A549 (cell line): ENCODE results near the gene DOK7. TPM values are rescaled to one million over a fixed set of nuclear protein-coding genes. Genes with fewer than 3 reads are reported as not detected.

ENCODE experiments used
- ATAC-seq, 2 experiments: fragments of 200-7000 bp in 1 of 2; fragments of >200 bp in 1 of 2; cut with Nextera tagmentation in 1 of 2; cut with Tn5 transposase in 1 of 2; 3 replicates each; pipeline versions ENCODE4 v1.8.0 to v1.9.1; 2018 to 2020; ENCODE audit warnings: mild to moderate bottlenecking in 1 of 2, moderate library complexity in 1 of 2
- CTCF ChIA-PET: fragments of 300-600 bp; sonication (Branson Sonifier 250); formaldehyde crosslinking; extraction: SDS; loops from one replicate; lab custom pipeline; 2021; ENCODE audit warnings: antibody characterized with exemption, inconsistent platforms; lab: Yijun Ruan, JAX
- POLR2A ChIA-PET: fragments of 350-600 bp; formaldehyde crosslinking; extraction: SDS; loops from one replicate; lab custom pipeline; 2021; ENCODE audit warnings: antibody characterized with exemption, inconsistent platforms; lab: Yijun Ruan, JAX
- DNase-seq, 2 experiments: peaks; one replicate each; pipeline versions ENCODE4 v3.0.0 to v3.0.0-alpha.2; 2011 to 2016; ENCODE audit warnings: low read depth in 1 of 2, low spot score in 1 of 2
- FAIRE-seq: peaks from 2 replicates; lab custom pipeline; 2011; peaks lifted over from hg19 to GRCh38; lab: Jason Lieb, UNC
- H3K27ac ChIP-seq, 2 experiments: fragments of >200 bp; sonication (Bioruptor Twin); formaldehyde crosslinking; 3 replicates each; pipeline ENCODE4 v1.5.1; 2016 to 2017
- H3K4me1 ChIP-seq: fragments of >200 bp; sonication (Bioruptor Twin); formaldehyde crosslinking; 3 replicates; pipeline ENCODE4 v1.6.1; 2016
- H3K4me2 ChIP-seq: fragments of >200 bp; sonication (Bioruptor Twin); formaldehyde crosslinking; 3 replicates; pipeline ENCODE4 v1.6.1; 2016
- H3K4me3 ChIP-seq: fragments of >200 bp; sonication (Bioruptor Twin); formaldehyde crosslinking; 3 replicates; pipeline ENCODE4 v1.5.1; 2016
- H3K9me3 ChIP-seq: fragments of >200 bp; sonication (Bioruptor Twin); formaldehyde crosslinking; 3 replicates; pipeline ENCODE4 v1.6.1; 2016
- BHLHE40 ChIP-seq: IDR thresholded peaks from 2 replicates; pipeline ENCODE4 v1.6.1; 2012; ENCODE audit warnings: low read depth, low read length, inconsistent platforms
- CBX2 ChIP-seq: fragments of 200-600 bp; sonication (generic); IDR thresholded peaks from 2 replicates; pipeline ENCODE4 v1.6.1; 2016; ENCODE audit warnings: low read depth, mild to moderate bottlenecking, borderline replicate concordance
- CBX8 ChIP-seq: fragments of 200-600 bp; sonication (generic); IDR thresholded peaks from 2 replicates; pipeline ENCODE4 v1.6.1; 2016
- EHF ChIP-seq: fragments of 250-450 bp; sonication (Bioruptor Pico); IDR thresholded peaks from 2 replicates; pipeline ENCODE4 v1.5.0; 2020; ENCODE audit warnings: mild to moderate bottlenecking
- EHMT2 ChIP-seq: fragments of 200-600 bp; sonication (generic); IDR thresholded peaks from 2 replicates; pipeline ENCODE4 v1.6.1; 2016; ENCODE audit warnings: antibody characterized with exemption, low read depth, mild to moderate bottlenecking, moderate library complexity
- ESRRA ChIP-seq: fragments of 150-350 bp; IDR thresholded peaks from 2 replicates; pipeline ENCODE4 v1.6.1; 2014; ENCODE audit warnings: mild to moderate bottlenecking, low read length, borderline replicate concordance
- GATA3 ChIP-seq: IDR thresholded peaks from 2 replicates; pipeline ENCODE4 v1.6.1; 2012; ENCODE audit warnings: borderline replicate concordance
- HES2 ChIP-seq: fragments of >200 bp; sonication (Bioruptor Twin); formaldehyde crosslinking; IDR thresholded peaks from 2 replicates; pipeline ENCODE4 v1.6.1; 2016
- HOXA7 ChIP-seq: fragments of 250-450 bp; sonication (Bioruptor Pico); IDR thresholded peaks from 2 replicates; pipeline ENCODE4 v1.5.0; 2020; ENCODE audit warnings: mild to moderate bottlenecking, moderate library complexity
- HOXB13 ChIP-seq: fragments of 250-450 bp; sonication (Bioruptor Pico); IDR thresholded peaks from 2 replicates; pipeline ENCODE4 v1.5.0; 2020; ENCODE audit warnings: low read depth, mild to moderate bottlenecking, moderate library complexity
- KDM1A ChIP-seq: fragments of 200-600 bp; sonication (generic); IDR thresholded peaks from 2 replicates; pipeline ENCODE4 v1.6.1; 2016; ENCODE audit warnings: low read depth, mild to moderate bottlenecking
- KDM5A ChIP-seq: fragments of 200-600 bp; sonication (generic); IDR thresholded peaks from 2 replicates; pipeline ENCODE4 v1.6.1; 2016; ENCODE audit warnings: antibody characterized with exemption, mild to moderate bottlenecking
- MAFK ChIP-seq: fragments of 450-650 bp; IDR thresholded peaks from 2 replicates; pipeline ENCODE4 v1.6.1; 2014; ENCODE audit not compliant: partially characterized antibody
- MYC ChIP-seq: IDR thresholded peaks from 2 replicates; pipeline ENCODE4 v1.6.1; 2012; ENCODE audit warnings: mild to moderate bottlenecking, inconsistent platforms, low read length, improper control_type of control experiment, borderline replicate concordance
- POLR2A ChIP-seq: IDR thresholded peaks from 2 replicates; pipeline ENCODE4 v1.6.1; 2012; ENCODE audit warnings: mild to moderate bottlenecking, low read length
- RFX5 ChIP-seq: fragments of 450-650 bp; IDR thresholded peaks from 2 replicates; pipeline ENCODE4 v1.7.1; 2014; ENCODE audit warnings: antibody characterized with exemption, mild to moderate bottlenecking, moderate library complexity
- RNF2 ChIP-seq: fragments of 200-600 bp; sonication (generic); IDR thresholded peaks from 2 replicates; pipeline ENCODE4 v1.6.1; 2016; ENCODE audit warnings: low read depth, mild to moderate bottlenecking, antibody characterized with exemption, moderate library complexity, borderline replicate concordance
- SREBF2 ChIP-seq: fragments of 450-650 bp; IDR thresholded peaks from 2 replicates; pipeline ENCODE4 v1.6.1; 2014; ENCODE audit warnings: mild to moderate bottlenecking, moderate library complexity
- ZNF302 ChIP-seq: fragments of 250-450 bp; sonication (Bioruptor Pico); IDR thresholded peaks from 2 replicates; pipeline ENCODE4 v1.9.0; 2021; ENCODE audit warnings: inconsistent platforms, mild to moderate bottlenecking, moderate library complexity
- ZSCAN20 ChIP-seq: fragments of 250-450 bp; sonication (Bioruptor Pico); IDR thresholded peaks from 2 replicates; pipeline ENCODE4 v1.8.0; 2022; ENCODE audit warnings: mild to moderate bottlenecking, moderate library complexity
- WGBS: methylation state at CpG from one replicate; pipeline ENCODE4 v1.1.6; 2017; ENCODE audit errors: missing lambda C conversion rate; 5-methylcytosine and 5-hydroxymethylcytosine counted together
- polyA plus RNA-seq, 4 experiments: library from polyadenylated mRNA; depleted of rRNA in 3 of 4; stranded (reverse); fragments of >200 nt; fragmentation: RNase III in 1 of 4; extraction: RNeasy Plus Mini Kit Qiagen cat#74134 plus additional on column Dnase treatment in 1 of 4; gene quantifications; 2 replicates in 3 of 4; 3 replicates in 1 of 4; pipeline ENCODE4 v1.2.3, GENCODE V29; 2011 to 2017

DOK7 gene
- polyA plus RNA-seq, 2 of the 4 experiments (the other 2 are of a cell fraction) = 0.17 to 0.21 TPM

DNA sequence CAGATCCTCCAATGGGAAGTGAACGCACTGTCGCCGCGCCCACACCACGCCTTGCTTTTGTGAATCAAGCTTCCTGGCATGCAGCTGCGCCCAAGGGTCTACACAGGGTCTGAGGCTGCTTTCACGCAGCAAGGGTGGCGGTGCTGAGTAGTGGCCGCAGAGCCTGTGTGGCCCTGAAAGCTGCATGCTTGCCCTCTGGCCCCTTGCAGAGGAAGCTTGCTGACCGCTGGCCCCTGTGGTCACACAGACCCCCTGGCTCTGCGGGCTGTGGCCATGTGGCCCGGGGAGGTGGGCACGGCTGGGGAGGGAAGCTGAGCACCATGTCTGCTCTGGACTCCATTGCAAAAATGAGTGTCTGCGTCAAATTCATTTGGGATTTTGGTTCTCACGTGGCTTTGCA lies 8.8 kb downstream of the DOK7 start (continued):
- TF ChIP-seq RNF2 (no peak), EHMT2 (no peak), RFX5 (no peak), ZNF302 (CRISPR knock-in tag) (no peak), CBX8 (no peak)

DNA sequence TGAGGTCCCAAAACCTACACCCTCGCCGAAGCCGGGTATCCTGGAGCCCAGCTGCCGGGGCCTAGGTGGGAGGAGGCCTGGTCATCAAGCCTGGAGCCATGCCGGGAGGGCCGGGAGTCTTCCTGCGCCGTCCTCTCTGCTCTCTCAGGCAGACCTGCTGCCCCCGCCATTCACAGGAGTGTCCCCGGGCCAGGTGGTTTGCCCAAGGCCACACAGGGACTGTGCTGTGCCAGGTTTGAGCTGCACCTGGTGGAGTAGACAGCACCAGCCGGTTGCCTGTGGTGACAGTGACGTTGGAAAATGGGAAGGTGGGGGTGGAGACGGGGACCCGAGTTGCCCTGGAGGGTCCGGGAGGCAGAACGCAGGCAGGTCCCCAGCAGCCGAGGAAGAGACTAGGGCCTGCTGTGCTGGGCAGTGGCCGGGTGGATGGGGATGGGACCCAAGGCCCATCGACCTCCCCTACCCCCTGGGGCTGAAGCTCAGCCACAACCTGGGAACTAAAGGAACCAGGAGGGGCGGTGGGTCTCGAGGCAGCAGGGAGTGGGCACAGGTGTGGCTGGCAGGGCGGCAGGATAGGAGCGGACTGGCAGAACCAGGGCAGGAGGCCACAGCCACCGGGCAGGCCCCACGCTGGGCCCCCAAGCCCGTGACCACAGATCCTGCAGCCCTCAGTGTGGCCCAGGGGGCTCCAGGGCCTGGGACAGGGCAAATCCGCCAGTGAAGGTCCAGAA lies 9.5 kb downstream of the DOK7 start:
- POLR2A ChIA-PET = no interaction called here
- TF ChIP-seq EHMT2 (no peak), MAFK (no peak), KDM5A (no peak), EHF (CRISPR knock-in tag) (no peak), BHLHE40 (no peak), KDM1A (no peak), ESRRA (no peak), ZSCAN20 (CRISPR knock-in tag) (no peak)
- CTCF ChIA-PET = interaction anchor here (4.1 kb wide), 1 partner anchor 8 kb away, joined by 27 read pairs; no protein-coding TSS in a partner anchor
- no peak overlapping the region for H3K4me2 ChIP-seq
- H3K27ac ChIP-seq = no peak overlapping the region
- no peak overlapping the region for H3K4me3 ChIP-seq
- DNase-seq (no peak), FAIRE-seq (no peak), ATAC-seq (no peak)
- WGBS = 79% methylated on average over 12 of the region's 27 CpGs
- no peaks in the 10 kb centered on the region for H3K9me3 ChIP-seq
- H3K4me1 ChIP-seq = no peaks in the 10 kb centered on the region

DNA sequence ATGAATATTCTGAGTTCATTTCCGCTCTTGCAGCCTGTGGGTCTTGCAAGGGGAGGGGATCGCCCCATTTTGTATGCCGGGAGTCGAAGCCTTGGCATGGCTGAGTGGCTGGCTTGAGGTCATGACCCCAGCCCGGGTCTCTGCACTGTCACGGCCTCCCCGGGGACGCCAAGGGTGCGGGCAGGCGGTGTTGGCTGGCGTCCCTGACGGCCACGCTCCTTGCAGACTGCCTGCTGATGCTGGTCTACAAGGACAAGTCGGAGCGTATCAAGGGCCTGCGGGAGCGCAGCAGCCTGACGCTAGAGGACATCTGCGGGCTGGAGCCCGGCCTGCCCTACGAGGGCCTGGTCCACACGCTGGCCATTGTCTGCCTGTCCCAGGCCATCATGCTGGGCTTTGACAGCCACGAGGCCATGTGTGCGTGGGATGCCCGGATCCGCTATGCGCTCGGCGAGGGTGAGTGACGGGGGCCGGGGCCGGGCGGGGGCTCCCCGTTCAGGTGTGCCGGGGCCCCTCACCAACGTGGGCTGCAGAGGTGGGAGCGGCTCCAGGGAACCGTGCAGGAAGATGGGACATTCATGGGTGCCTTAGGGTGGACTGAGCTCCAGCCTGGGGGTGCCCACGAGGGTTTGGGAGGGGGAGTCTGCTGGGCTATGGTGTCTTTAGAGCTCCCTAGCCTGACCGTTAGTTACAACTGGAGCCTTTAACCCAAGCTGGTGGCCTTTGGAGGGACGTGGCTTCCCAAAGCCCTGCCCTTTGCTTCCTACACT lies 10.3 kb downstream of the DOK7 start:
- FAIRE-seq = no peak
- 88% methylated on average over 8 of the region's 41 CpGs for WGBS

DNA sequence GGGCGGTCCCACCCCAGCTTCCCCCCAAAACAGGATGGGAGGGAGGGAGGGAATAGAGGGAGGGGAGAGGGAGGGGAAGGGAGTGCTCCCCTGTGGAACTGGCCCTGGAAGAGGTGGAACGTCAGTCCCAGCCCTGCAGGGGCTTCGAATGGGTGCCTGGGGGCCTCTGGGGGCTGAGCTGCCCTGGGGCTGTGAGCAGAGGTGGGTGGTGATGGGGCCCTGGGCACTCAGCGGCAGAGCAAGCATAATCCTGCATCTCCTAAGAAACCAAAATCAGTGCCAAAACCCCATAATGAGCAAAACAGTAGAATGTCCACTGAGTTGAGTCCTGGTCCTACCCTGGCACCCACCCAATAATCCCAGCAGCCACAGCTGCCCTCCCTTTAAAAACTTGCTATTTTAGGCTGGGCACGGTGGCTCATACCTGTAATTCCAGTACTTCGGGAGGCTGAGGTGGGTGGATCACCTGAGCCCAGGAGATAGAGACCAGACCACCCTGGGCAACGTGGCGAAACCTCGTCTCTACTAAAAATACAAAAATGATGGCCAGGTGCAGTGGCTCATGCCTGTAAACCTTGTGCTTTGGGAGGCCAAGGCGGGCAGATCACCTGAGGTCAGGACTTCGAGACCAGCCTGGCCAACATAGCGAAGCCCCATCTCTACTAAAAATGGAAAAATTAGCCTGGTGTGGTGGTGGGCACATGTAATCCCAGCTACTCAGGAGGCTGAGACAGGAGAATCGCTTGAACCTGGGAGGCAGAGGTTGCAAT lies 11.1 kb downstream of the DOK7 start:
- Histone ChIP-seq H3K9me3 (no peaks in the 10 kb centered on the region), H3K4me2 (no peak overlapping the region), H3K4me3 (no peak overlapping the region), H3K4me1 (no peaks in the 10 kb centered on the region), H3K27ac (no peak overlapping the region)
- TF ChIP-seq RFX5 = no peak
- TF ChIP-seq HOXB13 (CRISPR knock-in tag) = no peak
- TF ChIP-seq ZSCAN20 (CRISPR knock-in tag) = no peak
- TF ChIP-seq POLR2A = no peak
- TF ChIP-seq GATA3 = no peak
- TF ChIP-seq HOXA7 (CRISPR knock-in tag) = no peak
- no peak for TF ChIP-seq CBX2
- TF ChIP-seq HES2 = no peak
- FAIRE-seq = no peak
- ChIA-PET CTCF (interaction anchor here (1.4 kb wide), 1 partner anchor 128 kb away, joined by 5 read pairs; no protein-coding TSS in a partner anchor), POLR2A (no interaction called here)
- DNase-seq = no peak
- ATAC-seq = no peak
- WGBS = 64% methylated on average over 10 of the region's 13 CpGs

More for the DNA sequence above, 10.3 kb downstream of the DOK7 start:
- no peak for DNase-seq
- H3K27ac ChIP-seq = no peak overlapping the region
- H3K4me3 ChIP-seq = no peak overlapping the region
- POLR2A ChIA-PET = no interaction called here
- TF ChIP-seq SREBF2 = no peak
- TF ChIP-seq ZNF302 (CRISPR knock-in tag) = no peak
- TF ChIP-seq MYC = no peak
- H3K4me1 ChIP-seq = no peaks in the 10 kb centered on the region
- H3K9me3 ChIP-seq = no peaks in the 10 kb centered on the region
- CTCF ChIA-PET = no interaction called here
- ATAC-seq = no peak
- H3K4me2 ChIP-seq = no peak overlapping the region
